HL-60/S4 treated with retinoic acid at 250 ng/mL for 4 days and 3 days (cell line): ENCODE data around the gene MYLK.
"Not testable (repeated sequence)": the region's sequence is repeated elsewhere in the genome, so short reads cannot be mapped to it uniquely, and the experiment has no call there.

ENCODE experiments used
- in situ Hi-C: fragments of 300-500 bp; cut with MboI; formaldehyde crosslinking; loops from 2 replicates; pipeline ENCODE4 v1.7.0; 2022; ENCODE audit warnings: low sequenced_read_pairs

MYLK gene

GRCh38 chr3:123884203-123884831 lies at the start of gene MYLK:
MYLK (minus strand) TSS chr3:123884332; CDS start chr3:123793841, 90,491 bp downstream.
- in situ Hi-C loops: no loop called here

GRCh38 chr3:123930445-123930844 lies 46.3 kb upstream of the MYLK start:
- in situ Hi-C loops: no loop called here

- in situ Hi-C loops: no loop called here
Observed at GRCh38 chr3:123929325-123929724, 45.2 kb upstream of the MYLK start.

GRCh38 chr3:123926396-123926795 lies 42.3 kb upstream of the MYLK start:
- in situ Hi-C loops: no loop called here

GRCh38 chr3:123920868-123921267 lies 36.7 kb upstream of the MYLK start:
- in situ Hi-C loops: no loop called here

GRCh38 chr3:123920383-123920782 lies 36.3 kb upstream of the MYLK start:
- in situ Hi-C loops: no loop called here

- in situ Hi-C loops: no loop called here
Observed at GRCh38 chr3:123919353-123919752, 35.2 kb upstream of the MYLK start.

GRCh38 chr3:123914829-123915228 lies 30.7 kb upstream of the MYLK start:
- in situ Hi-C loops: no loop called here

- in situ Hi-C loops: no loop called here
Observed at GRCh38 chr3:123909785-123910184, 25.7 kb upstream of the MYLK start.

GRCh38 chr3:123907720-123908119 lies 23.6 kb upstream of the MYLK start:
- in situ Hi-C loops: no loop called here

- in situ Hi-C loops: no loop called here
Observed at GRCh38 chr3:123899300-123899865, 15.3 kb upstream of the MYLK start.

- in situ Hi-C loops: no loop called here
Observed at GRCh38 chr3:123893012-123893411, 8.9 kb upstream of the MYLK start.

- in situ Hi-C loops: no loop called here
Observed at GRCh38 chr3:123892195-123892594, 8.1 kb upstream of the MYLK start.

- in situ Hi-C loops: not testable (repeated sequence)
Observed at GRCh38 chr3:123890991-123891390, 6.9 kb upstream of the MYLK start.

GRCh38 chr3:123890162-123890561 lies 6.0 kb upstream of the MYLK start:
- in situ Hi-C loops: not testable (repeated sequence)

GRCh38 chr3:123884993-123885392 lies 861 bp upstream of the MYLK start:
- in situ Hi-C loops: no loop called here

- in situ Hi-C loops: no loop called here
Observed at GRCh38 chr3:123883701-123884202, 380 bp downstream of the MYLK start.

GRCh38 chr3:123883111-123883510 lies 1.0 kb downstream of the MYLK start:
- in situ Hi-C loops: no loop called here

GRCh38 chr3:123881771-123882170 lies 2.4 kb downstream of the MYLK start:
- in situ Hi-C loops: no loop called here

GRCh38 chr3:123880998-123881561 lies 3.1 kb downstream of the MYLK start:
- in situ Hi-C loops: no loop called here

- in situ Hi-C loops: no loop called here
Observed at GRCh38 chr3:123878807-123879206, 5.3 kb downstream of the MYLK start.

- in situ Hi-C loops: no loop called here
Observed at GRCh38 chr3:123877965-123878364, 6.2 kb downstream of the MYLK start.
